ENCODE data around the gene OIT3.
"Not testable (repeated sequence)": the region's sequence is repeated elsewhere in the genome, so short reads cannot be mapped to it uniquely, and the experiment has no call there.

The OIT3 gene

GRCh38 chr10:72904806-72905205 lies 11.3 kb downstream of the OIT3 start:
- no peak for DNase-seq

- DNase-seq: no peak
Observed at GRCh38 chr10:72906446-72906845, 12.9 kb downstream of the OIT3 start.

GRCh38 chr10:72910705-72911104 lies 17.2 kb downstream of the OIT3 start:
- DNase-seq: no peak

- DNase-seq: no peak
Observed at GRCh38 chr10:72911758-72912157, 18.2 kb downstream of the OIT3 start.

- no peak for DNase-seq
Observed at GRCh38 chr10:72912736-72913135, 19.2 kb downstream of the OIT3 start.

GRCh38 chr10:72913287-72913686 lies 19.7 kb downstream of the OIT3 start:
- no peak for DNase-seq

GRCh38 chr10:72917201-72917600 lies 23.7 kb downstream of the OIT3 start:
- not testable (repeated sequence) for DNase-seq

GRCh38 chr10:72917803-72918332 lies 24.3 kb downstream of the OIT3 start:
- DNase-seq: not testable (repeated sequence)

GRCh38 chr10:72918352-72918751 lies 24.8 kb downstream of the OIT3 start:
- DNase-seq: no peak

- DNase-seq: not testable (repeated sequence)
Observed at GRCh38 chr10:72921147-72921683, 27.7 kb downstream of the OIT3 start.

GRCh38 chr10:72924351-72924750 lies 30.8 kb downstream of the OIT3 start:
- no peak for DNase-seq

- no peak for DNase-seq
Observed at GRCh38 chr10:72925951-72926465, 32.5 kb downstream of the OIT3 start.

- no peak for DNase-seq
Observed at GRCh38 chr10:72927485-72927884, 33.9 kb downstream of the OIT3 start.

- no peak for DNase-seq
Observed at GRCh38 chr10:72928798-72929197, 35.3 kb downstream of the OIT3 start.

GRCh38 chr10:72930276-72930675 lies 36.7 kb downstream of the OIT3 start:
- no peak for DNase-seq

GRCh38 chr10:72932259-72933015 lies 38.9 kb downstream of the OIT3 start:
- DNase-seq: no peak

- no peak for DNase-seq
Observed at GRCh38 chr10:72935361-72935760, 41.8 kb downstream of the OIT3 start.

- no peak for DNase-seq
Observed at GRCh38 chr10:72943498-72944234, 50.1 kb downstream of the OIT3 start.

GRCh38 chr10:72946963-72947362 lies 53.4 kb downstream of the OIT3 start:
- no peak for DNase-seq

- no peak for DNase-seq
Observed at GRCh38 chr10:72948762-72949161, 55.2 kb downstream of the OIT3 start.

- DNase-seq: no peak
Observed at GRCh38 chr10:72951760-72952159, 58.2 kb downstream of the OIT3 start.

- DNase-seq: no peak
Observed at GRCh38 chr10:72952189-72952588, 58.6 kb downstream of the OIT3 start.

GRCh38 chr10:72952642-72953158 lies 59.2 kb downstream of the OIT3 start:
- DNase-seq: no peak

Measured in right forelimb (tissue), 1 donor.